GM21723 (cell line): ENCODE data around the gene PAQR4.

Experiments
- ATAC-seq: cut with Tn5 transposase; IDR thresholded peaks from one replicate; pipeline ENCODE4 v1.9.1; 2021; ENCODE audit warnings: mild to moderate bottlenecking, moderate library complexity; ENCODE audit not compliant: unreplicated experiment

PAQR4 gene

GRCh38 chr16:2977440-2977839 lies 8.3 kb downstream of the PAQR4 start:
- no peak for ATAC-seq

- peak; percentile 11 for ATAC-seq
Measured at GRCh38 chr16:2979669-2980226, 10.6 kb downstream of the PAQR4 start.

- ATAC-seq: peak; percentile 62
Measured at GRCh38 chr16:2980227-2981176, 11.4 kb downstream of the PAQR4 start, which contains the start of gene PKMYT1. PKMYT1 (minus strand) TSS chr16:2980446; CDS start chr16:2979657, 789 bp downstream.

- ATAC-seq: no peak
Measured at GRCh38 chr16:2981177-2981898, 12.2 kb downstream of the PAQR4 start.

GRCh38 chr16:2981899-2982250 lies 12.7 kb downstream of the PAQR4 start:
- no peak for ATAC-seq

GRCh38 chr16:2982402-2982801 lies 13.3 kb downstream of the PAQR4 start:
- no peak for ATAC-seq

- no peak for ATAC-seq
Measured at GRCh38 chr16:2983706-2984136, 14.6 kb downstream of the PAQR4 start.

GRCh38 chr16:2985462-2985861 lies 16.3 kb downstream of the PAQR4 start:
- no peak for ATAC-seq

GRCh38 chr16:2985893-2986355 lies 16.8 kb downstream of the PAQR4 start:
- ATAC-seq: no peak

- no peak for ATAC-seq
Measured at GRCh38 chr16:2986623-2987188, 17.6 kb downstream of the PAQR4 start.

- ATAC-seq: no peak
Measured at GRCh38 chr16:2987286-2987685, 18.1 kb downstream of the PAQR4 start.

GRCh38 chr16:2987833-2988232 lies 18.7 kb downstream of the PAQR4 start:
- ATAC-seq: no peak

GRCh38 chr16:2988590-2989099 lies 19.5 kb downstream of the PAQR4 start:
- no peak for ATAC-seq

GRCh38 chr16:2990891-2991290 lies 21.7 kb downstream of the PAQR4 start:
- no peak for ATAC-seq

GRCh38 chr16:2991566-2992261 lies 22.6 kb downstream of the PAQR4 start:
- no peak for ATAC-seq

GRCh38 chr16:2992383-2993081 lies 23.4 kb downstream of the PAQR4 start:
- no peak for ATAC-seq

GRCh38 chr16:2996298-2996697 lies 27.1 kb downstream of the PAQR4 start:
- ATAC-seq: no peak

GRCh38 chr16:2999929-3000328 lies 30.8 kb downstream of the PAQR4 start:
- ATAC-seq: no peak

- ATAC-seq: no peak
Measured at GRCh38 chr16:3000540-3000939, 31.4 kb downstream of the PAQR4 start.

- no peak for ATAC-seq
Measured at GRCh38 chr16:3001316-3001715, 32.2 kb downstream of the PAQR4 start.
